SK-N-SH (cell line): Measurements from ENCODE around the gene SLX4IP.

Source experiments
- RAD21 ChIP-seq: IDR thresholded peaks from 2 replicates; pipeline ENCODE4 v1.6.1; 2012; ENCODE audit warnings: mild to moderate bottlenecking, low read length
- RCOR1 ChIP-seq: fragments of 150-350 bp; IDR thresholded peaks from 2 replicates; pipeline ENCODE4 v1.6.1; 2017; ENCODE audit warnings: antibody characterized with exemption, low read length
- SIN3A ChIP-seq: IDR thresholded peaks from 2 replicates; pipeline ENCODE4 v1.6.1; 2012; ENCODE audit warnings: low read depth, mild to moderate bottlenecking, low read length, moderate library complexity, borderline replicate concordance

DNA sequence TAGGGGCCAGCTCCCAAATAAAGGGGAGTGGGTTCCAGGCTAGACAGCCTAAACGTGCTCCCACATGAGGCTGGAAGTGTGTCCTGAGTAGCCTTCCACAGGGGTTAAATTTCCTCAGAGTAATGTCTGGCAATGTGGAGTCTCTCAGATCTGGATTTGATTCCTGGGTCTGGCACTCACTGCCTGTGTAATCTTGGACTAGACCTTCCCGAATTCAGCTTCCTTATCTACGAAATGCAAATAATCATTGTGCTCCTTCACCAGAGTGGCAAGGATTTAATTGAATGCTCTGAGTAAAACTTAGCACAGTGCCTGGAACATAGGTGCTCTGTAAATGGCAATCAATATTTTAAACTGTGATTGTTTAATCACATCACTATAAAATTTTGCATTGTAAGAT, 114.4 kb downstream of the SLX4IP start:
- TF ChIP-seq SIN3A (no peak), RCOR1 (no peak), RAD21 (no peak)
